Sigmoid colon (tissue), 4 donors: ENCODE results near the gene PDLIM4.

Experiments used
- CTCF ChIP-seq, 4 experiments: fragments of 450-650 bp in 3 of 4; fragments of 200-600 bp in 1 of 4; IDR thresholded peaks; one replicate each; pipeline ENCODE4 v1.5.1; 2016 to 2019; ENCODE audit warnings: antibody characterized with exemption in 4 of 4, mild to moderate bottlenecking in 3 of 4, moderate library complexity in 2 of 4
- POLR2A ChIP-seq, 2 donors: fragments of 450-650 bp; IDR thresholded peaks; one replicate each; pipeline ENCODE4 v1.6.1; 2016; ENCODE audit warnings: antibody characterized with exemption in 2 of 2, mild to moderate bottlenecking in 2 of 2, moderate library complexity in 2 of 2
- POLR2AphosphoS5 ChIP-seq, 4 donors: sonication (generic); formaldehyde crosslinking; IDR thresholded peaks; one replicate each; pipeline ENCODE4 v1.6.1; 2017; ENCODE audit warnings: antibody characterized with exemption in 4 of 4

GRCh38 chr5:132315529-132316067, 58.1 kb downstream of the PDLIM4 start:
- TF ChIP-seq CTCF (IDR thresholded peaks at IDR 0.05) (no peak), POLR2AphosphoS5 (IDR thresholded peaks at IDR 0.05) (no peak), POLR2A (IDR thresholded peaks at IDR 0.05) (no peak)
